Stimulated activated CD8-positive, alpha-beta memory T cell treated with anti-CD3 and anti-CD28 coated beads, Interleukin-15, amount 100 ng/mL, for 4 hours (primary cell): ENCODE results near the gene NKAIN4.

Experiments used
- DNase-seq, 2 donors: peaks; one replicate each; pipeline ENCODE4 v3.0.0-alpha.2; 2020; ENCODE audit warnings: low read depth in 2 of 2

Gene NKAIN4

DNA sequence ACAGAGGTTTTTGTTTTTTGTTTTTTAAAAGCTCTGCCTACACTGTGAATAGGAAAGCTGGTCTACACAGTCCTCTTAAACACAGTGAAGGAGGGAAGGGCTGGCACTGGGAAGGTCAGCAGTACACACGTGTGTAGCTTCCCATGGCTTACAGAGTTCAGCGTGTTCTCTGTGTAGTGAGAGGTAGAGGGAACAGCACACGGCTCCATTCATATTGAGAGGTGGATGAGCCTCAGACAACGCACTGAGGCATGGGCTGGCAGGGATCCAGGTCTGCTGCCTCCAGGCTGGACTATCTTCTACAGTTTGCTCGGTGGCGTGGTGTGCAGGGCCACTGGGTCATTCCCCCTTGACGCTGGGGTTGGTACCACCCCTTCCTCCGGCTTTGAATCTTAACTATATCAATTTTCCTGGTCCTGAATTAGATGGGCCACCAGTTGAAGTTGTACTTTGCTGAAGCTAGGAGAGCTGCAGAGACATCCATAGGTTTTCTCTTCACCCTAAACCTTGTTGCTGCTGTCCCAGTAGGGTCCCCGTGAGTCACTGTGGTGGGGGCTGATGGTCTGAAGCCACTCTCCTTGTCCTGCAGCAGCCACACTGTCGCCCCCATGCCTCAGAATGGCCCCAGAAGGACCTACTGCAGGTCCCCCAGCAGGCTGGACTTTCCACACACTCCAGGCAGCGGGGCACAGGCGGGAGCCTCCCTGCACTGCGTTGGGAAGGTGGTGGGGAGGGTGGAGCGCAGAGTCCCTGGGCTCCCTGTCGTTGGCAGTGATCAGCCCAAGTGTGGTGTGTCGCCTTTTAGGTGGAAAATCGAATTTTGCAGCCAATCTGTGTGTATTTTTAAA lies 20.3 kb upstream of the NKAIN4 start:
- no peak for DNase-seq

DNA sequence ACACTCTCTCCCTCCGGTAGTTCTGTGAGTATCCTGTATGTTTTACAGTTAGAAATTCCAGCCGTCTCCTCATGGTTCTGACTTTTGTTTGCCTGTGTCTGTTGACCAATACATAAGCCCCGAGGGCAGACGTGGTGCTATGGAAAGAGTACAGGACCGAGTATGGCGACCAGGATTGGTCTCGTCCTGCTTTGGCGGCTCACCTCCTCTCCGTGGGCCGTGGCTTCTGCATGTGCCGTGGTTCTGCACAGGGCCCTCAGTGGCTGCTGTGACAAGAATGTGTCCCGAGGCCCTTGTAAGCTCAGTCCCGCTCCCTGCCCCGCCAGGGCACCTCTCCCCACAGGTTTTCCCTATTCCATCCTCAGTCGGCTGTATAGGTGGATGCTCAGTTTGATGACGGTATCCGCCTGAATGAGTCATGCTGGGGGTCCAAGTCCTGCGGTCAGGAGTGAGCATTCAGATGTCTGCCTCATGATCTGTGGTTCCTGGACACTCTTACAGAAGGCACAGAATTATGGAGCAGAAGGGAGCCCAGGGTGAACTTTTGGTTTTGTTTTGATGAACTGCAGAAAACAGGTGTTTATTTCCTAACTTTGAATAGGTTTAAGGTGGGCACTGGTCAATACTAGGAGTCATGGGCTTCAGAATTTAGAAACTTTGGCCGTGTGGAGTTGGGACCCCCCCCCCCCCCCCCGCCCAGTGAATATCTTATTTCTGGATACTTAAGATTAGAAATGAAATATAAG lies 19.5 kb upstream of the NKAIN4 start:
- DNase-seq, result no peak

DNA sequence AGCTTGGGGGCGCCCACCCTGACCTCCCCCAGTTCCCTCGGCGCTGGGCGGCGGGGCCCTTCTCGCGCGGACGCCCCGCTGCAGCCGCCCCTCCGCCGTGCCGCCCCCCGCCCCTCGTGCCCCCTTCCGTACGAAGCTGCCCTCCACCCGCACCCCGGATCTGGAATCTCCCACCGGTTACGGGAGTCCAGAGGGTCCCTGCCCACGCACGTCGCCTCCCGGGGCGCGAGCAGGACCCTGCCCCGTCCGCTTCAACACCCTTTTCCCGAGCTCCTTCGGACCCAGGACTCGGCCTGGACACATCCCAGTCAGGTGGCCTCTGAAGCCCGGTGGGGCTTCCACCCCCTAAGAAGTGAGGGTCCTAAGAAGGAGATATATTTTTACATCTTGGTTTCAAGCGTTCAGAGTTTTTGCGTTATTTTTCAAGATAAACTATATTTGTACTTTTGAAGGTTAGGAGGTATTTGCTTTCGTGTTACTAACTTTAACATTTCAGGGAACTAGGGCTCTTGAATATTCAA lies 18.9 kb upstream of the NKAIN4 start:
- no peak for DNase-seq

DNA sequence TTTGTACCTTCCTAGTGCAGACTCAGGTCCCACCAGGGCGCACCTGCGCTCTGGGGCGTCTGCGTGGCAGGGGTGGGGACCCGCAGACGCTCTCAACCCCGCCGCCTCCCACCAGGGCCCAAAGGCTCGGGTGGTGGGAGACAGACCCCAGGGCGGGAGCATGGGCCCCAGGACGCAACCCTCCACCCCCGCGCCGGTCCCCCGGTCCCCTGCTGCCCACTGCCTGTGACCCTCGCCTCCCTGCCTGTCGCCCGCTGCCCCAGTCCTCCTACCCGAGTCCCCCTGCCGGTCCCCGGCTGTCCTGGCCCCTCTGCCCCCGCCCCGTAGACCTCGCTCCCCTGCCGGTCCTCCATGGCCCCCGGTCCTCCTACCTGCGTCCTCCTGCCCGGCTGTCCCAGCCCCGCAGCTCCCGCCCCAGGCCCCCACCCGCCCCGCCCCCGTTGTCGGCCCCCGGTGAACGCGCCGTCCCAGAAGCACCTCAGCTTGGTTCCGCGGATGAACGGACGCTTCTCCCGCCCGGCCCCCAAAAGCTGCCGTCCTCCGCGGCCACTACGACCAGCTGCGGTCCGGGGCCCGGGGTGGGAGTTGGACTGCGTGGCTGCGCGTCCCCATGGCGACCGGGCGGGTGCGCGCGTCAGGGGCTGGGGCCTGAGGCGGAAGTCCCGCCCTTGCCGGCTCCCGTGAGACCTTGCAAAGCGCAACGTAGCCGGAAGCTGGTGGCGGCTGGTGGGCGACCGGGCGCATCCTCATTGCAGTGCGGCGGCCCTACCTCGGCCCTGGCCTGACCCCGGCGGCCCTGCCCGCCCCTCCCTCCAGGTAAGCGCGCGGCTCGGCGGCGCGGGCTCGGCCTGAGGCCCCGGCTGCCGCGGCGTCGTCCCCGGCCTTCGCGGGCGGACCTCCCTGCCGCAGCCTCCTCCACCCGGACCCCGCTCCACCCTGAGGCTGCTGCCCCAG lies 18.1 kb upstream of the NKAIN4 start, which contains the start of gene ARFGAP1:
ARFGAP1 (plus strand) TSS at position 709 of the 954 bp plus-strand sequence. CDS start 2,768 bp downstream, outside the sequence.
- DNase-seq, result peak; percentile 78 to 81

DNA sequence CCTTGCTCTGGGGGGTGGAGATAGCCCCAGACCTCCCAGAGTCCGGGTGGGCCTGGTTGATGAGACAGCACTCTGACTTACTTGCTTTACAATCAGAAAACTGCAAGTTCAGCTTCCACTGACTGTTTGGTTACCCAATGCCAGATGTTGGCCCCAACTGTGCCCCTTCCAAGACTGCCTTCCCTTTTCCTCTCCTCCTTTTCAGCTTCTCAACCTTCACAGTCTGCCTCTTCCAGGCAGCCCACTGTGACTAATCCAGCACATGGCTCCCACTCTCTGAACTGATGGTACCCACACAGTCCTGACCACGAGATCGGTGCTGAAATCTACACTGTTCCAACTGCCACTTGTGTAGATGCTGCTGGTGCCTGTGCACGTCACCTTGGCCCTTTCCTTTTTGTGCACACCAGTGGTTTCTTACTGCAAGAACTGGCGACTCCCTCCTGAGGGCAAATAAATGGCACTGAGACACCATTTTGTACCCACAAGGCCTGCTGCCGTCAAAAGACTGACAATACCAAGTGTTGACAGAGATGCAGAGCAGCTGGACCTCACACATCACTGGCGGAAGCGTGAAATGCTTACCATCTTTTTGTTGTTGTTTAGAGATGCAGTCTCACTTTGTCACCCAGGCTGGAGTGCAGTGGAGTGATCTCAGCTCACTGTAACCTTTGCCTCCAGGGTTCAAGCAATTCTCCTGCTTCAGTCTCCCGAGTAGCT lies 16.5 kb upstream of the NKAIN4 start:
- DNase-seq, result no peak

DNA sequence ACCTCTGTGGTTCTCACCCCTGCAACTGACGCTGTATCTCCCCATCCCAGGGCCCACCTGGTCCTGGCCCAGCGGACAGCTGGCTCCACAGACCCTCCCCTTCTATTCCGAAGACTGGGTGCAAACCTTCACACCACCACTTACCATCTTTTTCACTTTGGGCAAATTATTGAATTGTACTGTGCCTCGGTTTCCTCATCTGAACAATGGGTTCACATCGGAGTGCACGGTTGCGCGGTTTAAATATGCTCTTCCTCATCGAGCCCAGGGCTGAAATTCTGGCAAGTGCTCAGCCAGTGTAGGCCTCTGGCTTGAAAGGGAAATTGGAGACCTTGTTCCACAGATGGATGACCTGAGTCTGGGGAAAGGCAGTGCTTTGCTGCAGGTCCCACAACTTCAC lies 15.5 kb upstream of the NKAIN4 start:
- DNase-seq, result no peak

DNA sequence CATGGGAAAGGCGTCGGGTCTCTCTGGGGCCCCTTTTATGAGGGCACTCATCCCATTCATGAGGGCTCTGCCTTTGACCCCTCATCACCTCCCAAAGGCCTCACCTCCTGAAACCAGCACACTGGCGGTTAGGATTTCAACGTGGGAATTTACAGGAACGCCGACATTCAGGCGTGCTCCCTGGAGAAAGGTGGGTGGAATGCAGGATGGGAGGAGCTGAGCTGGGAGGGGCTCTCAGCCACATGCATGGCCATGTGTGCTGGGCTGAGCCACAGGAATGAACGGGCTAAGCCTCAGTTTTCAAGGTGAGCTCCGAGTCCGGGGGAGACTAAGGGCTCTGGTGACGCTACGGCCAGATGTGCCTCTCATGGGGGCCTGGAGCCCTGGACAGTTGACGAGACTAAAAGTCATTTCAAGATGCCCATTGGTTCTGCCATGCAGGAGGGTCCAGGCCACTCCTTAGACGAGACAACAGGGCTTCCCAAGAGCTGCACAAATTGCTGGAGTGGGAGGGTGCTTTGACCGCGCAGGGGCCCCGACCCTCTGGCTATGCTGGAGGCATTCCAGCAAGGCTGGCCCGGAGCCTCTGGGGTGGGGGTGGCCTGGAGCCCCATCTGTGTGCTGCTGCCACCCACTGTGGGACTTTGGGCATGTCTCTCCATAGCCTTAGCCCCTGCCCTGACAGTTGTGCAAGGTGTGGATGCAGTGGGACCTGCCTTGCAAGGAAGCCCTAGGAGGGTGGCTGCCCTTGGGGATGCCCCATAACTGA lies 14.6 kb upstream of the NKAIN4 start:
- DNase-seq, result no peak

DNA sequence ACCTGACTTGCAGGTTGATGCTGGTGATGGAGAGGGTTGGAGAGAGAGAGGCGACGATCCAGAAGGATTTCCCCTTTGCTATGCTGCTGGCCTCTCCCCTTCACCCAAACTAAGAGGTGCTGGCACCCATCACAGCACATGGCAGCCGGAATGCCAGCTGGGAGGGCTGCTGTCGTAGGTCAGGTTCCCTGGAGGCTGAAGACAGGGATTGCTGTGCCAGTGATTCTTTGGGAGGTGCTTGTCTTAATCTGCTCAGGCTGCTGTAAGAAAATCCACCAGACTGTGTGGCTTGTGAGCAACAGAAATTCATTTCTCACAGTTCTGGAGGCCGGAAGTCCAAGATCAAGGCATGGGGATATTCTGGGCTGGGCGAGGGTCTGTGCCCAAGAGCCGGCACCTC lies 14.0 kb upstream of the NKAIN4 start:
- DNase-seq, result no peak

DNA sequence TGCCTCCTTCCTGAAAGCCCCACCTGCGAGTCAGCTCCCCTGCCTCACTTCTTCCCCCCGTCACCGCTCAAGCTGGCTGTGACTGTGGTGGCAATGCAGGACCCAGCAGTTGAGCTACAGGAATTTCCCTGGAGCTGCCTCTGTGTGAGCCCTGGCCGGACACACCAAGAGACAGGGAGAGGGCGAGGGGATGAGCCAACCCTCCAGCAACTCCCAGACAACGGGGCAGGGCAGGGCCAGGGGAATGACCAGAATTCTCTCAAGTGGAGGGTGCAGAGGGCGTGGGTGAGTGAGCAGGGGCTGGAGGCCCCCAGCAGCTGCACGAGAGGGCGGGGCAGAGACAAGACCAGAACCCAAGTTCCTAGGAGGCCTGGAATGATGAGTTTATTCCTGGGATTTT lies 13.4 kb upstream of the NKAIN4 start:
- DNase-seq, result no peak

DNA sequence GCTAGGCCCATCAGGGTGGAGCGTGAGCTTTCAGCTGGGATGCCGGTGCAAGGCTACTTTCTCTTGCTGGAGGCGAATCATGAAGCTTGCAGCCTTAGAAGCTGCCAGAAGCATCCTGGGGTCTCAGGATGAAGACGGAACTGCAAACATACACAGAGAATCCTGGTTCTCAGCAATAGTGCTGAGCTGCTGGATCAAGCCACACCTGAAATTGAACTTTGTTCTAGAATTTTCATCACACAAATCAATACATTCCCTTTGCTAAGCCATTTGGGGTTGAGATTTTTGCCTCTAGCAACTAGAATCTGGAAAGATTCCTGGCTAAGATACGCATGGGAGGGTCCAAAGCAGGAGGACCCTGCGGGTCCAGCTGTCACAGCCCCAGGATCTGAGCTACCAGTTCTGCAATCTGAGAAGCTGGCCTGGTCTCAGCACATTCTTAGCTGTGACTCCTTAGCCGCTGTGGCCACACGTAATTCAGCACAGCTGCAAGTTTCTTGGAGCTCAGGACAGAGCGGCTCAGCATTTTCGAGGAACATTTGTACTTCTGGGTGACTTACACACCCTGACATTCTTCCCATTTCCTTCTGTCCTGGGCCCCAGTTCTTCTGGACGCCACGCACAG lies 11.7 kb upstream of the NKAIN4 start:
- no peak for DNase-seq

DNA sequence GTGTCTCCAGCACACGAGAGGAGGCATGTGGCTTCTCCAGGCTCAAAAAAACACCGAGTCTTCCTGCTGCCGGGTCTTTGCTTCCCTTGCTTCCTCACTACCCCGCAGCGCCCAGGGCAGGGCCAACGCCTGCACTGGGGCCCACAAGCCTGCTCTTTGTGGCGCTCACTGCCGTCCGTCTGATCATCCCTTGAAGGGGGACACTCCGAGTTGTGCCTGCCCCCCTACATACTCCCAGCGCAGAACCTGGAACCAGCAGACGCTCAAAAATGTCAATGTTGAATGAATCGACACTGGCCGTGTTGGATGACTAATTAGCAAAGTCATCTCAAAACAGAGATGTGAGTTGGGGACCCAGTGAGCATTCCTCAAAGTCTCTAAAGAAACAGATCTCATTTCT lies 10.3 kb upstream of the NKAIN4 start:
- no peak for DNase-seq

DNA sequence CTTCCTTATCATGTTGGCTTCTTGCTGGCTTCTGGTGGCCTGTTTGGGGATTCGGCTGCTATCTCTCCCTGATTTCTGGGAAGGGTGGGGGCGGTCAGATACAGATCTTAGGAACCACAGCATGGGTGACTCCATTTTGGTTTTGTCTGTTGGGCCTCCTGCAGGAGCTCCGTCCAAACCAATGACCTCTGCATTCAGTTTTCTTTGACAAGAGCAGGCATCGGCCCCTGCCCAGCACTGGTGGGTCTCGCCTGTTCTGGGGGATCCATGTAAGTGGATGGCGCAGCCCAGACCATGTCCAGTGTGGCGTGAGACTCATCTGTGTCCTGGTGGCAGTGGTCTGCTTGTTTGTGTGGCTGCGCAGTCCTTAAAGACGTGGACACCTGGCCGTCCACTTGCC lies 9.7 kb upstream of the NKAIN4 start:
- DNase-seq, result no peak

DNA sequence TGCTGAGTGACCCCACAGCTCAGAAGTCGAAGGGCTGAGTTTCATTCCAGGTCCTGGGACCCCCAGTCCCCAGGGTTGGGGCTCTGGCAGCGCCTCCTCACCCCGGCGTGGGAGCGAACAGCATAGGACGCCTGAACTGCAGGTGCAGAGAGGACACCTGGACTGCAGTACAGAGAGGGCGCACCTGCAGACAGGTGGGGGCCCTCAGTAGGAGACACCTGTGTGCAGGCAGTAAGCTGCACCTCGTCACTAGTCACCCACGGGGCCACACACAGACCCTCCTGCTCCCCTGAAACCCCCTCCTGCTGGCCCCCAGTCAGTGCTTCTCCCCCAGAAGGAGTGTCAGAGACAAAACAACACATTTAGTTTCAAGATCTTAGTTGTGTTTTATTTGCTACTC lies 8.6 kb upstream of the NKAIN4 start:
- DNase-seq, result no peak

DNA sequence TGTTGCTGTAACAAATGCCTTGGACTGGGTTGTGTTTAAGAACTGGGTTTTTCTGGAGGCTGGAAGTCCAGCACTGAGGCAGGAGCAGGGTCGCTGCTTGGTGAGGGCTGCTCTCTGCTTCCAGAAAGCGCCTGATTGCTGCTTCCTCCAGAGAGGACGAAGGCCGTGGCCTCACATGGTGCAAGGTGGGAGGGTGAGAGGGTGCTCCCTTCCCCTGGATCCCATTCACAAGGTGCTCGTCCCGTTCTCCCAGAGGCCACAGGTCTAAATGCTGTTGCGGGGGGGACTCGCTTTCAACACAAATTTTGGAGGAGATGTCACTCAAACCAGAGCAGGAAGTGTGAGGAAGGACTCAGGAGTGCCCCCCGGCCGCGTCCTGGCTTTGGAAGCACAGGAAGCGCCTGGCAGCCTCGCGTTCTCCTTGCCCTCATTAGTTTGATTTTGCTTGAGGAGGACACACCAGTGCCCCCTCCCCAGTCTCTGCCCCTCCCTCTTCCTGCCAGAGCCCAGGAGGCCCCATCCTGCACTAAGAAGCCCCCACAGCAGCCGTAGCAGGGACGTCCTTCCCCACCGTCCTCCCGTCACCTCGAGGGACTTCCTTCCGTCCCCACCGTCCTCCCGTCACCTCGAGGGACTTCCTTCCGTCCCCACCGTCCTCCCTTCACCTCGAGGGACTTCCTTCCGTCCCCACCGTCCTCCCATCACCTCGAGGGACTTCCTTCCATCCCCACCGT lies 7.7 kb upstream of the NKAIN4 start:
- DNase-seq, result no peak

DNA sequence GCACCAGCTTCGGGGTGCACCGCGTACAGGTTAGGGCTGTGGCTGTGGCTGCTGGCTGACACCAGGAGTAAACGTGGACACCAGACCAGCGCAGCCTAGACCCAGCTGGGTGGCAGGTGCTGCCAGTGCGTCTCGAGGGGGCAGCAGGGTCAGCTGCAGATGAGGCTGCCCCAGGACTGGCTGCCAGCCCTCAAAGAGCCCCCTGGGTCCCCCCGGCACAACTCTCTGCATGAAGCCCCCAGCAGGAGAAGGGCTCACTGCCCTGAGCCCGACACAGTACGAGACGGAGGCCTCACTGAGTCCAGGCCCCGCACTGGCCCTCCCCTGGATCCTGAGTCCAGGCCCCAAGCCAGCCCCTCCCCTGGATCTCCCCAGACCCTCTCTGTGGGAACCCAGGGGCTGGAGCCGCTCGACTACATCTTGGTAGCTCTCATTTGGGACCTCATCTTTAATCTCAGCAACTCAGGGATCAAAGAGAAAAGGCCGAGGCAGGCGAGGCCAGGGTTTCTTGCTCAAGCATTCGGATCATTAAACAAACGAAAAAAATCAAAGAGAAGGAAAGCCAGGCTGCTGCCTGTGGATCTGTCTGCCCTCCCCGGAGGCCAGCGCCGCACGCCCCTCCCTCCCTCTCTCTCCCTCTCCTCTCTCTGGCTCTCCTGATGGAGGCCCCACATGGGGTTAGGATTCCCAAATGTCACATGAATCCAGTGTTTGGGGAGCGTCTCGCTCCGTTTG lies 7.0 kb upstream of the NKAIN4 start:
- DNase-seq, result no peak

DNA sequence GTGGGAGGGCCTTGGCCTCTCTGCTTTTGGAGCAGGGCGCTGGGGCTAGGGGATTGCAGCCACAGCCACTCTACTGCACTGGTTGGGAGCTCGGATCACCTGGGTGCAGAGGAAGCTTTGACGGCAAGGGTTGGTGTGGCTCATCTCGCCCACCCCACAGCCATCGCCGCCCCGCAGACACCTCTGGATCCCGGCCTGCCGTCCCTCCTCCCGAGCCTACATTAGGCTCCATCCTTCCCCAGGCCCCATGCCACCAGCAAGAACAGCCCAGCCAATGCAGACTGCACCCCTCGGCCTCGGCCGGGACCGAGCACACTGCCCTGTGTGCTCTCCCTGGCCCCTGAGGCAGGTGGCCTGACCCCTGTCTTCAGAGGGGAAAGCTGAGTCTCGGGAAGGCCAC lies 6.3 kb upstream of the NKAIN4 start:
- DNase-seq, result no peak

DNA sequence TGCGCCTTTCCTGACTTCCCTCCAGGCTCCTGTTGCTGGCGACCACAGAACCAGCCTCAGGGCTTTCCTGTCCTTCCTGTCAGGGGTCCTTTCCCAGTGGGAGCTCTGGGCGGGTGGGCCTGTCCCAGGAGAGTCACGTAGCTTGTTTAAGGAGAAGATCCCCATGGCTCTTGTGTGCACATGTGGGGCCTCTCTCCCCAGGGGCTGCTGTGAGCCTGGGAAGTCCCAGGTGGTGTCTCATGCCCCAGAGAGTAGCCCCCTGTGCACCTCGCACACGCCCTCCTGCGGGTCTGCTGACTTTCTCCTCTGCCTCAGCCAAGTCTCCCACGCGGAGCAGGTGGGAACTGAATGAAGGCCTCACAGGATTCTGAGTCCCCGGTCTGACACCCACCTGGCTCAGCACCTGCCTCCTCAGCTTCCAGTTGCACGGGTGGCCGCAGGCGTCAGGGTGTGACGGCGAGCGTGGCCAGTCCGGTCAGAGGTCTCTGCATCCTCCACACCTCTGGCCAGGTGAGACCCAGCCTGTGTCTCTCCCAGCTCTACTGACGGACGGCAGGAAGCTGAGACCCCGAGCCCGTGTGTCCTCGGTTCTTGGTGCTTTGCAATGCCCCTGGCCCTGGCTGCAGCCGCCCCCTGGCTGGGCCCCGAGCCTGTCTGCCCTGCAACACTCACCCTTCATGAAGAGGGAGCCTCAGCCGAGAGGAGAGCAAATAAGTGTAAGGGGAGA lies 5.6 kb upstream of the NKAIN4 start:
- DNase-seq, result no peak

DNA sequence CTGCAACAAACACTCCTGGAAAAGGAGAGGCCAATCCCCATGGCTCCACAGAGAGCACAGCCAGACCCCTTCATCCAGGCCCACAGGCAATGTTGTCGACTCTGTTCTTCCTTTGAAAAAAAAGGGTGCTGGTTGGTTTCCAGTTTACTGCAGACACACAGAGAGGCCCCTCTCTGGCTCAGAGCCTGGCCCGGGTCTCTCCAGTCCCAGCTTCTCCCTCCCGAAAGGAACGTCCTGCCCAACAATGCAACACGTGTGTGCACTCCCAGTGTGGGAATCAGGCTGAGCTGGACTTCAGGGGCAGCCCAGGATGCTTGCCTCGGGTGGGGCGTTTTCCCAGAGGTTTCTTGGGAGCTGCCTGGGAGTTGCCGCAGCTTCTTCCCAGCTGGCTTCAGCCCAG lies 4.5 kb upstream of the NKAIN4 start:
- no peak for DNase-seq
